Keratinocyte (primary cell): ENCODE results near the gene ZNF202. TPM values are rescaled to one million over a fixed set of nuclear protein-coding genes. Genes with fewer than 3 reads are reported as not detected.

Experiments used
- DNase-seq: peaks from one replicate; pipeline ENCODE4 v3.0.0-alpha.2; 2011; ENCODE audit warnings: low read depth, missing footprints, low spot score
- FAIRE-seq: peaks from 2 replicates; lab custom pipeline; 2011; peaks lifted over from hg19 to GRCh38; lab: Jason Lieb, UNC
- H2AFZ ChIP-seq: 2 replicates; pipeline ENCODE4 v1.6.0; 2012; ENCODE audit warnings: low read length, control low read depth, inconsistent platforms; ENCODE audit not compliant: control insufficient read depth
- H3K27ac ChIP-seq: 2 replicates; pipeline ENCODE4 v1.5.1; 2011; ENCODE audit warnings: low read length; ENCODE audit not compliant: control insufficient read depth, insufficient read depth
- H3K27me3 ChIP-seq: 3 replicates; pipeline ENCODE4 v1.6.0; 2011; ENCODE audit warnings: low read length; ENCODE audit not compliant: control insufficient read depth, insufficient read depth; ENCODE audit errors: extremely low read depth
- H3K36me3 ChIP-seq, 2 experiments: 2 replicates in 1 of 2; 3 replicates in 1 of 2; pipeline ENCODE4 v1.5.1; 2011; ENCODE audit warnings: low read length in 2 of 2, mild to moderate bottlenecking in 1 of 2; ENCODE audit not compliant: control insufficient read depth in 2 of 2, insufficient read depth in 2 of 2; ENCODE audit errors: extremely low read depth in 1 of 2
- H3K4me1 ChIP-seq: 3 replicates; pipeline ENCODE4 v1.5.1; 2011; ENCODE audit warnings: low read length; ENCODE audit not compliant: control insufficient read depth, insufficient read depth; ENCODE audit errors: extremely low read depth
- H3K4me2 ChIP-seq: 3 replicates; pipeline ENCODE4 v1.6.0; 2011; ENCODE audit warnings: low read depth, low read length; ENCODE audit not compliant: control insufficient read depth, insufficient read depth; ENCODE audit errors: extremely low read depth
- H3K4me3 ChIP-seq, 3 experiments: fragments of 200-600 bp in 1 of 3; sonication (generic) in 1 of 3; 2 replicates in 2 of 3; 3 replicates in 1 of 3; pipeline ENCODE4 v1.5.1; 2011 to 2016; ENCODE audit warnings: low read length in 3 of 3, mild to moderate bottlenecking in 3 of 3, control low read depth in 2 of 3, inconsistent platforms in 1 of 3, low read depth in 1 of 3, mixed read lengths in 1 of 3, mixed run types in 1 of 3, moderate library complexity in 1 of 3; ENCODE audit not compliant: control insufficient read depth in 2 of 3, insufficient read depth in 2 of 3; ENCODE audit errors: extremely low read depth in 1 of 3
- H3K79me2 ChIP-seq: 2 replicates; pipeline ENCODE4 v1.6.0; 2012; ENCODE audit warnings: low read length; ENCODE audit not compliant: control insufficient read depth, insufficient read depth
- H3K9ac ChIP-seq: 3 replicates; pipeline ENCODE4 v1.6.0; 2011; ENCODE audit warnings: low read length; ENCODE audit not compliant: control insufficient read depth, insufficient read depth; ENCODE audit errors: extremely low read depth
- H3K9me1 ChIP-seq: 3 replicates; pipeline ENCODE4 v1.6.0; 2011; ENCODE audit warnings: low read length; ENCODE audit not compliant: control insufficient read depth, insufficient read depth; ENCODE audit errors: extremely low read depth
- H3K9me3 ChIP-seq: 2 replicates; pipeline ENCODE4 v1.5.1; 2012; ENCODE audit warnings: low read depth, low read length; ENCODE audit not compliant: control insufficient read depth
- H4K20me1 ChIP-seq: 3 replicates; pipeline ENCODE4 v1.6.0; 2011; ENCODE audit warnings: low read length; ENCODE audit not compliant: control insufficient read depth, insufficient read depth; ENCODE audit errors: extremely low read depth
- EZH2 ChIP-seq: IDR thresholded peaks from one replicate; pipeline ENCODE4 v1.6.1; 2012; ENCODE audit warnings: inconsistent platforms, mild to moderate bottlenecking, low read length, moderate library complexity
- dilution Hi-C: fragments of 300-500 bp; cut with MboI; formaldehyde crosslinking; loops from one replicate; pipeline ENCODE4 v1.7.0; 2020; ENCODE audit warnings: low sequenced_read_pairs; ENCODE audit not compliant: extremely low pct_ligation_motif_present
- polyA plus RNA-seq, 5 experiments: library from polyadenylated mRNA; depleted of rRNA in 3 of 5; stranded (reverse) in 3 of 5; stranded (forward) in 1 of 5; unstranded in 1 of 5; fragments of >200 nt; gene quantifications; 1 replicate in 1 of 5; 2 replicates in 3 of 5; 3 replicates in 1 of 5; pipeline versions ENCODE4 v1.2.1 to v1.2.3, GENCODE V29; 2011 to 2012; ENCODE audit warnings: missing spikeins in 2 of 5, low read depth in 1 of 5, low replicate concordance in 1 of 5
- TF ChIP-seq, protein P1 (sequence below), 3 experiments: IDR thresholded peaks in 1 of 3; conservative IDR thresholded peaks in 1 of 3; optimal IDR thresholded peaks in 1 of 3; 2 replicates in 2 of 3; 3 replicates in 1 of 3; pipeline versions ENCODE3 to v1.5.1; 2011; ENCODE audit warnings: low read length in 3 of 3, mild to moderate bottlenecking in 3 of 3, moderate library complexity in 2 of 3, control low read depth in 1 of 3, inconsistent platforms in 1 of 3; ENCODE audit not compliant: insufficient read depth in 2 of 3; ENCODE audit errors: extremely low read depth in 1 of 3

Gene ZNF202
- polyA plus RNA-seq, 1 donor (not counting 4 experiments of a cell fraction or from before 2014, with no cell fraction given): 11.4 TPM

DNA sequence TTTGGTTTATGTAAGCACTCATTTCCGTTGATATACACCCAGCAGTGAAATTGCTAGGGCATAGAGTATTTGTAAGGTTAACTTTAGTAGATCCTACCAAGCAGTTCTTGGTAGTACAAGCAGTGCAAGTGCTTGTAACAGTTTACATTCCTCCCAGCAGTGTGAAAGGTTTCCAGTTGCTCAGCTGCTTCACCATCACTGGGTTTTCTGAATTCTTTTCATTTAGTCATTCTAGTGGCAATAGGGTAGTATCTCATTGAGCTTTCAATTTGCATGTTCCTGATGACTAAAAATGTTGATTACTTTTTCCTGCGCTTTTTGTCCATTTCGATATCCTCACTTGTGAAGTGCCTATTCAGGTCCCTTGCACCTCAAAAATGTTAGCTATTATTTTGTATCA is 34.3 kb downstream of the ZNF202 start:
- Histone ChIP-seq H3K9me3 (no peaks in the 10 kb centered on the region), H3K4me1 (no peaks in the 10 kb centered on the region), H3K9me1 (no peaks in the 10 kb centered on the region), H3K36me3 (no peaks in the 10 kb centered on the region), H3K79me2 (no peaks in the 10 kb centered on the region), H3K27ac (no peak overlapping the region), H2AFZ (no peak overlapping the region), H3K27me3 (no peaks in the 10 kb centered on the region), H3K9ac (no peak overlapping the region), H3K4me3 (no peak overlapping the region), H4K20me1 (no peaks in the 10 kb centered on the region), H3K4me2 (no peak overlapping the region)
- dilution Hi-C loops: no loop called here
- no peak for DNase-seq
- no peak for FAIRE-seq
- TF ChIP-seq, protein P1, sequence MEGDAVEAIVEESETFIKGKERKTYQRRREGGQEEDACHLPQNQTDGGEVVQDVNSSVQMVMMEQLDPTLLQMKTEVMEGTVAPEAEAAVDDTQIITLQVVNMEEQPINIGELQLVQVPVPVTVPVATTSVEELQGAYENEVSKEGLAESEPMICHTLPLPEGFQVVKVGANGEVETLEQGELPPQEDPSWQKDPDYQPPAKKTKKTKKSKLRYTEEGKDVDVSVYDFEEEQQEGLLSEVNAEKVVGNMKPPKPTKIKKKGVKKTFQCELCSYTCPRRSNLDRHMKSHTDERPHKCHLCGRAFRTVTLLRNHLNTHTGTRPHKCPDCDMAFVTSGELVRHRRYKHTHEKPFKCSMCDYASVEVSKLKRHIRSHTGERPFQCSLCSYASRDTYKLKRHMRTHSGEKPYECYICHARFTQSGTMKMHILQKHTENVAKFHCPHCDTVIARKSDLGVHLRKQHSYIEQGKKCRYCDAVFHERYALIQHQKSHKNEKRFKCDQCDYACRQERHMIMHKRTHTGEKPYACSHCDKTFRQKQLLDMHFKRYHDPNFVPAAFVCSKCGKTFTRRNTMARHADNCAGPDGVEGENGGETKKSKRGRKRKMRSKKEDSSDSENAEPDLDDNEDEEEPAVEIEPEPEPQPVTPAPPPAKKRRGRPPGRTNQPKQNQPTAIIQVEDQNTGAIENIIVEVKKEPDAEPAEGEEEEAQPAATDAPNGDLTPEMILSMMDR (optimal IDR thresholded peaks at IDR 0.05 in 1 of 3, IDR thresholded peaks at IDR 0.05 in 1 of 3, conservative IDR thresholded peaks at IDR 0.05 in 1 of 3; ENCODE audit: extremely low read depth in 1 of 3, insufficient read depth in 2 of 3, low read length in 3 of 3): no peak
- TF ChIP-seq EZH2: no peak

DNA sequence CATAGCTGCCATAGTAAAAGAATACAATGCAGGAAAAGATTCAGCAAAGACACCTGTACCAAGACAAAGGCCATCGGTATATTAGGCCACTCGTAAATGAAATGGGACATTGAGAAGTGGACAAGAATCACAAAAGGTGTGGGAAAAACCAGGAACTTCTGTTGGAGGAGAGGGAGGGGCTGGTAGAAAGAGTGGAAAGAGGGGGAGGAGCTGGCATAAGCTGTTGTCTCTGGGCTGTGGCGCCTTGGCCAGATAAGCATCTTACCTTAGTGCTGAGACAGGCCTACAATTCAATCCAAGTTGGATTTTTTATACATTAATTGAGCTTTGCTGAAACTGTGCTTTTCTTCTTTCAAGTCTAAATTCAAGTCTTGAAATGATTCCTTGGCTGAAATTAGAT is 37.1 kb downstream of the ZNF202 start:
- Histone ChIP-seq H3K27ac (no peak overlapping the region), H2AFZ (no peak overlapping the region), H3K9me3 (no peaks in the 10 kb centered on the region), H3K9ac (no peak overlapping the region), H3K79me2 (no peaks in the 10 kb centered on the region), H3K4me1 (no peaks in the 10 kb centered on the region), H3K9me1 (no peaks in the 10 kb centered on the region), H3K36me3 (no peaks in the 10 kb centered on the region), H3K4me3 (no peak overlapping the region), H3K27me3 (no peaks in the 10 kb centered on the region), H4K20me1 (no peaks in the 10 kb centered on the region), H3K4me2 (no peak overlapping the region)
- dilution Hi-C loops: no loop called here
- TF ChIP-seq, protein P1 (optimal IDR thresholded peaks at IDR 0.05 in 1 of 3, IDR thresholded peaks at IDR 0.05 in 1 of 3, conservative IDR thresholded peaks at IDR 0.05 in 1 of 3; ENCODE audit: extremely low read depth in 1 of 3, insufficient read depth in 2 of 3, low read length in 3 of 3): no peak
- TF ChIP-seq EZH2: no peak
- DNase-seq (no peak), FAIRE-seq (no peak)
